Fibroblast of skin of right biceps (primary cell): ENCODE results near the gene ZKSCAN8.
"Not testable (repeated sequence)": the region's sequence is repeated elsewhere in the genome, so short reads cannot be mapped to it uniquely, and the experiment has no call there.

Experiments
- DNase-seq: peaks from one replicate; pipeline ENCODE4 v3.0.0-alpha.2; 2013

The ZKSCAN8 gene

GRCh38 chr6:28141500-28142329 lies at the start of gene ZKSCAN8:
TSS of gene ZKSCAN8 (plus strand) at chr6:28141883. CDS start at chr6:28148408, 6,525 bp downstream.
- DNase-seq = peak; percentile 87

- not testable (repeated sequence) for DNase-seq
These were observed 39.5 kb upstream of the ZKSCAN8 start for GRCh38 chr6:28102222-28102621.

- not testable (repeated sequence) for DNase-seq
These were observed 39.0 kb upstream of the ZKSCAN8 start for GRCh38 chr6:28102699-28103098.

GRCh38 chr6:28104392-28105244 lies 37.1 kb upstream of the ZKSCAN8 start:
- DNase-seq = peak; percentile 77

GRCh38 chr6:28105245-28105639 lies 36.4 kb upstream of the ZKSCAN8 start:
- DNase-seq = no peak

- DNase-seq = no peak
These were observed 34.2 kb upstream of the ZKSCAN8 start for GRCh38 chr6:28107506-28107905.

GRCh38 chr6:28111964-28112363 lies 29.7 kb upstream of the ZKSCAN8 start:
- no peak for DNase-seq

GRCh38 chr6:28115799-28116198 lies 25.9 kb upstream of the ZKSCAN8 start:
- no peak for DNase-seq

GRCh38 chr6:28117386-28118050 lies 24.2 kb upstream of the ZKSCAN8 start:
- no peak for DNase-seq

- DNase-seq = no peak
These were observed 23.5 kb upstream of the ZKSCAN8 start for GRCh38 chr6:28118217-28118616.

GRCh38 chr6:28121876-28122275 lies 19.8 kb upstream of the ZKSCAN8 start:
- DNase-seq = no peak

GRCh38 chr6:28122283-28122682 lies 19.4 kb upstream of the ZKSCAN8 start:
- not testable (repeated sequence) for DNase-seq

GRCh38 chr6:28124350-28124970 lies 17.2 kb upstream of the ZKSCAN8 start, which contains the start of gene ZSCAN16:
TSS of gene ZSCAN16 (plus strand) at chr6:28124609. CDS start at chr6:28125444, 835 bp downstream.
- peak; percentile 82 for DNase-seq

- DNase-seq = no peak
These were observed 16.7 kb upstream of the ZKSCAN8 start for GRCh38 chr6:28124971-28125353.

GRCh38 chr6:28125401-28125800 lies 16.3 kb upstream of the ZKSCAN8 start:
- no peak for DNase-seq

- peak; percentile 49 for DNase-seq
These were observed 7.7 kb upstream of the ZKSCAN8 start for GRCh38 chr6:28134015-28134414.

GRCh38 chr6:28134716-28135115 lies 7.0 kb upstream of the ZKSCAN8 start:
- DNase-seq = no peak

GRCh38 chr6:28135393-28135792 lies 6.3 kb upstream of the ZKSCAN8 start:
- no peak for DNase-seq

GRCh38 chr6:28136585-28137504 lies 4.8 kb upstream of the ZKSCAN8 start:
- DNase-seq = peak; percentile 96

GRCh38 chr6:28137505-28137981 lies 4.1 kb upstream of the ZKSCAN8 start:
- DNase-seq = peak; percentile 46

GRCh38 chr6:28139860-28140543 lies 1.7 kb upstream of the ZKSCAN8 start:
- DNase-seq = no peak
